Type B pancreatic cell (in vitro differentiated cells): ENCODE data around the gene NTM. TPM values are rescaled to one million over a fixed set of nuclear protein-coding genes. Genes with fewer than 3 reads are reported as not detected.

ENCODE experiments used
- DNase-seq: peaks from one replicate; pipeline ENCODE4 v3.0.0; 2021; ENCODE audit warnings: mixed read lengths; ENCODE audit not compliant: unreplicated experiment; ENCODE audit errors: extremely low spot score
- H3K27ac Mint-ChIP-seq: 2 replicates; pipeline ENCODE4 v1.8.0; 2021; ENCODE audit warnings: mild to moderate bottlenecking, mixed read lengths
- H3K27me3 Mint-ChIP-seq: 2 replicates; pipeline ENCODE4 v1.8.0; 2021; ENCODE audit warnings: mixed read lengths
- H3K36me3 Mint-ChIP-seq: 2 replicates; pipeline ENCODE4 v1.8.0; 2021; ENCODE audit warnings: mixed read lengths
- H3K4me1 Mint-ChIP-seq: one replicate; pipeline ENCODE4 v1.8.0; 2021; ENCODE audit warnings: mixed read lengths; ENCODE audit not compliant: unreplicated experiment
- H3K4me3 Mint-ChIP-seq: 2 replicates; pipeline ENCODE4 v1.8.0; 2021; ENCODE audit warnings: mild to moderate bottlenecking, mixed read lengths
- H3K9me3 Mint-ChIP-seq: 2 replicates; pipeline ENCODE4 v1.8.0; 2021; ENCODE audit warnings: mixed read lengths
- total RNA-seq: library from RNA; stranded (reverse); gene quantifications from 2 replicates; pipeline ENCODE4 v1.2.1, GENCODE V29; 2021; ENCODE audit warnings: low replicate concordance
- TF ChIP-seq, protein P1 (sequence below): fragments of 200-600 bp; sonication (generic); conservative IDR thresholded peaks from 2 replicates; pipeline ENCODE4 v1.5.0; 2021; ENCODE audit warnings: antibody characterized with exemption, mild to moderate bottlenecking

The NTM gene
- total RNA-seq, 1 donor from 2014 or later, result 19.2 TPM

DNA sequence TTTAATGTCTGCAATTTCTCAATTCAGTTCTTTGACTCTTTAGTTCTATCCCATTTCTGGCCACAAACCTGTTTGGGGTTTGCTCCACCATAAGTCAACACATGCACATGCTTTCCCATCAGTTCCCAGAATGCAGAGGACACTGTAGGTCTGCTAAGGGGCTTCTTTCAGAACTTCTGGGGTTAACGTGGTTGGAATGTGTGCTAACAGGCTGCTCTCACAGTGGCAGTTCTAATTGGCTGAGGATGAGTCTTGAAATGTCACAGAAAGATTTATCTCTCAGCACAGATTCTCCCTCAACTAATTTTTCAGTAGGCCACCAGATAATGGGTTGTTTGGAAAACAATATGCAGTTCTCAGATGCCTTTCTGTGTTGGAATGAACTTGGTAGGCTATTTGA, 703.4 kb downstream of the NTM start:
- no peaks in the 10 kb centered on the region for H3K36me3 Mint-ChIP-seq
- peaks cover 20% of the 10 kb centered on the region for H3K4me1 Mint-ChIP-seq
- H3K9me3 Mint-ChIP-seq, result no peaks in the 10 kb centered on the region
- no peak overlapping the region for H3K27ac Mint-ChIP-seq
- H3K4me3 Mint-ChIP-seq, result no peak overlapping the region
- peaks cover 3% of the 10 kb centered on the region for H3K27me3 Mint-ChIP-seq
- DNase-seq, result no peak
- TF ChIP-seq, protein P1, sequence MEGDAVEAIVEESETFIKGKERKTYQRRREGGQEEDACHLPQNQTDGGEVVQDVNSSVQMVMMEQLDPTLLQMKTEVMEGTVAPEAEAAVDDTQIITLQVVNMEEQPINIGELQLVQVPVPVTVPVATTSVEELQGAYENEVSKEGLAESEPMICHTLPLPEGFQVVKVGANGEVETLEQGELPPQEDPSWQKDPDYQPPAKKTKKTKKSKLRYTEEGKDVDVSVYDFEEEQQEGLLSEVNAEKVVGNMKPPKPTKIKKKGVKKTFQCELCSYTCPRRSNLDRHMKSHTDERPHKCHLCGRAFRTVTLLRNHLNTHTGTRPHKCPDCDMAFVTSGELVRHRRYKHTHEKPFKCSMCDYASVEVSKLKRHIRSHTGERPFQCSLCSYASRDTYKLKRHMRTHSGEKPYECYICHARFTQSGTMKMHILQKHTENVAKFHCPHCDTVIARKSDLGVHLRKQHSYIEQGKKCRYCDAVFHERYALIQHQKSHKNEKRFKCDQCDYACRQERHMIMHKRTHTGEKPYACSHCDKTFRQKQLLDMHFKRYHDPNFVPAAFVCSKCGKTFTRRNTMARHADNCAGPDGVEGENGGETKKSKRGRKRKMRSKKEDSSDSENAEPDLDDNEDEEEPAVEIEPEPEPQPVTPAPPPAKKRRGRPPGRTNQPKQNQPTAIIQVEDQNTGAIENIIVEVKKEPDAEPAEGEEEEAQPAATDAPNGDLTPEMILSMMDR, result no peak

DNA sequence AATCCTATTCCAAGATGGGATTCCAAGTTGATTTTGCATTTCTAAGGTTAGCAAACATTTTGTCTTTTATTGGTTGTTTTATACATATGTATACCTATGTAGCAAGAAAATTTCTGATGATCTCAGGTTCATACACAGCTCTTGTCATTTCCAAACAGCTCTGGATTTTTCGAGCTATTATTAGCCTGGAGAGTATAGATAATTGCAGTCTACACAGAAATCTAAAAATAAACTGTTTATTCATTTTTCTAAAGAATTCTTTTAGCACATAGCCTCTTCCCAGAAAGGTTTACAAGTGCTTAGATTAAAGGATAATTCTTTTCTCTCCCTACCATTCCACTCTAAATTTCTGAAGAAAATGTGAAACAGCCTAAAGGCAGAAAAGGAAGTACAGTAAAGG, 705.0 kb downstream of the NTM start:
- H3K27me3 Mint-ChIP-seq, result peaks cover 3% of the 10 kb centered on the region
- H3K4me1 Mint-ChIP-seq, result peaks cover 20% of the 10 kb centered on the region
- no peak overlapping the region for H3K27ac Mint-ChIP-seq
- TF ChIP-seq, protein P1, result no peak
- no peak overlapping the region for H3K4me3 Mint-ChIP-seq
- H3K36me3 Mint-ChIP-seq, result no peaks in the 10 kb centered on the region
- no peaks in the 10 kb centered on the region for H3K9me3 Mint-ChIP-seq
- DNase-seq, result no peak

DNA sequence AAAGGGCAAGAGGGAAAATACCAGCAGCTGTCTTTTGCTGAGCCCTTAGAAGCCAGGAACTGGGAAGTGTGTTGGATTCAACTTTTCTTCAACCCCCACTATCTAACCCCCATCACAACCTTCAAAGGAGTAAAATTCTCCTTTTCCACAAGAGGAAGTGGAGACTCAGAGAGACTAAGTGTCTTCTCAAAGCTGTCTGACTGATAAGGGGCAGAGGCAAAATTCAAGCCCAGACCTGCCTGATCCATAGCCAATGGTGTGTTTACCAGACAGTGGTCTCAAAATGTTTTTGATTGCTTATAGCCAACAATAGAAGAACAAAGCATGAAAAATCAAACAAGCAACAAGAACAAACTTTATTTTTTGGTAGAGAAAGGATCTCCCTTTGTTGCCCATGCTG, 707.0 kb downstream of the NTM start:
- H3K4me1 Mint-ChIP-seq, result peaks cover 11% of the 10 kb centered on the region
- H3K9me3 Mint-ChIP-seq, result no peaks in the 10 kb centered on the region
- no peak for DNase-seq
- TF ChIP-seq, protein P1, result no peak
- H3K27ac Mint-ChIP-seq, result no peak overlapping the region
- H3K4me3 Mint-ChIP-seq, result no peak overlapping the region
- H3K27me3 Mint-ChIP-seq, result peaks cover 3% of the 10 kb centered on the region
- no peaks in the 10 kb centered on the region for H3K36me3 Mint-ChIP-seq

DNA sequence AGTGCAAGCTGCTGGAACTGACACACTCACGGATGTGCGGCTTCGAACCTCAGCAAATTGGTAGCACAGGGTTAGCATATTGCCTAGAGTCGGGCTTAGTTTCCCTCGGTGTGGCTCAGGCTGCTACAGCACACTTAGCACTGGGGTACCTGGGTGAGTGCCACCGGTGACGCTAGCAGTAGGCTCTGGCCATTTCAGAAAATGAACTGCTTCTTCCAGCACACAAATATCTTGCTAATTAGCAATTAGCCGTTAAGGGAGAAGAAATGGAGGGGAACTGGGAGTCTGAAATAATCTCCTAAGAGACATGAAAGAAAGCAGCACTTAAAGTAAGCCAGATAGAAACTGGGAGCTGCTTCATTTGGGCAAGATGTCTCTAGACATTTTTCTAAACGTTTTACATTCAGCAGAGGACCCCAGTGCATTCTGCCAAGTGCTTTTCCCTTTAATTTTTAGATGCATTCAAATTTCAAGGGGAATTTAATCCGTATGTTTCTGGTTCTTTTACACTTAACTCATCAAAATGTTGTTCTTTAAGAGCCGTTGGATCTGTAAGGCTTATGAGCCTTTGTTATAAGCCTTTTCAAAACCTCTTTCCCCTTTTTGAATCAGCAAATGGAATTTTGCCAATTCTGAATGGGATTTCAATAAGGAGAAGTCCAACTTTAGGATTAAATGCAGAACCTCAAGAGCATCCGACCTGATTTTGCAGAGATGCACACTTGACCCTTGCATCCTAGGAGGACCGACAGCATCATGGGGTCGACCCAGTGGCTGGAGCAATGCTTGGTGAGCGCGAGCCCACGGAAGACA, 708.1 kb downstream of the NTM start:
- no peaks in the 10 kb centered on the region for H3K9me3 Mint-ChIP-seq
- no peaks in the 10 kb centered on the region for H3K36me3 Mint-ChIP-seq
- no peak overlapping the region for H3K27ac Mint-ChIP-seq
- H3K4me1 Mint-ChIP-seq, result no peaks in the 10 kb centered on the region
- peaks cover 3% of the 10 kb centered on the region for H3K27me3 Mint-ChIP-seq
- H3K4me3 Mint-ChIP-seq, result no peak overlapping the region
- DNase-seq, result no peak
- TF ChIP-seq, protein P1, result no peak

DNA sequence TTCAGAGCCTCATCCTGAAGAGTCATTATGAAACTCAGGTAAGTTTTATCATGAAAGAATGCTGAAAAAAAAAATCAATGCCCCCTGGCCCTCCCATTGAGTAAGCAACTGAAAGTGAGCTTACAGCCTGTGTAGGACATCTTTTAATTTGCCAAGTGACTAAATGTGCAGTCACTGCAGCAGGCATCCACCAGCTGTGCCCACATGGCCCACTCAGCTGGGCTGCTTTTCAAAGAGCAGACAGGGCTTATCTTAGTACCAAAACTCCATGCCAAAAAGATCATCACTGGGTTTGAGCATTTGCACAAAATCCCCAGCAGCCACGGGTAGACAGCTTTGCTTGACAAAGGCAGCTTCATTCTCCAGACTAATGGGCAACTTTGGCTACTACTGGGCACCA, 709.7 kb downstream of the NTM start:
- Mint-ChIP-seq H3K4me3 (no peak overlapping the region), H3K4me1 (no peaks in the 10 kb centered on the region), H3K36me3 (no peaks in the 10 kb centered on the region), H3K27me3 (no peaks in the 10 kb centered on the region), H3K27ac (no peak overlapping the region), H3K9me3 (no peaks in the 10 kb centered on the region)
- TF ChIP-seq, protein P1, result no peak
- no peak for DNase-seq
